Activated CD4-positive, alpha-beta T cell treated with anti-CD3 and anti-CD28 coated beads for 24 hours (primary cell): ENCODE measurements around the gene CDH8.
"Not testable (repeated sequence)": the region's sequence is repeated elsewhere in the genome, so short reads cannot be mapped to it uniquely, and the experiment has no call there.

Experiments used
- DNase-seq, 2 donors: peaks; one replicate each; pipeline ENCODE4 v3.0.0-alpha.2; 2020; ENCODE audit warnings: low read depth in 2 of 2

The CDH8 gene

DNA sequence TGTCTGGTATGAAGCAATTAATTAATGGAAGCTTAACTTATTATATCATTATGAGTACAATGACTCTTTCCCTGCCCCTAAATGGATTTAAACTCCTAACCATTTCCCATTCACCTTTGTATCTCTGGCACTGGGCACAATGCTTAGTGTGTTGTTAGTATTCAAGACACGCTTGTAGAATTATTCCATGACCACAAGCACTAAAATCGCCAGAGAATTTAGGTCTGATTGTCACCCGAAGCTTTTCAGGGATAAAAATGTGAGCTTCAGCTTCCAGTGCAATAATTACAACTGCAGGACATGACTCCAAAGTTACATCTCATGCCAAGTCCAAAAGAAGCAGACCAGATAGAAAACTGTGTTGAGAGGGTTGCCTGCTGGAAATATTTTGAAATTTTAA lies 101.6 kb downstream of the CDH8 start:
- no peak for DNase-seq

DNA sequence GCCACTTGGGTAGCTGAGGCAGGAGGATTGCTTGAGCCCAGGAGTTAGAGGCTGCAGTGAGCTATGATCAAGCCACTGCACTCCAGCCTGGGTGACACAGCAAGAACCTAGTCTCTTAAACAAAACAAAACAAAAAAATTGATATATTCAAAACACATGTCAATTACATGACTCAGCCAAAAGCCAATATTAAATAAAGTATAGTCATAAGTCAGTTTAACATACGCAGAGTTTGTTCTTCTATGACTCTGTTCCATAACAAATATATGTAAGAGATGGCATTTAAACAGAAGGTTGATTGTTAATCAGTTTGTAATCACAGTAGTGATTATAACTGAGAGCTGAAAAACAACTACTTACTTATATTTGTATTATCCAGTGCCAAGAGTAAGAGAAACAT lies 106.5 kb downstream of the CDH8 start:
- no peak for DNase-seq

DNA sequence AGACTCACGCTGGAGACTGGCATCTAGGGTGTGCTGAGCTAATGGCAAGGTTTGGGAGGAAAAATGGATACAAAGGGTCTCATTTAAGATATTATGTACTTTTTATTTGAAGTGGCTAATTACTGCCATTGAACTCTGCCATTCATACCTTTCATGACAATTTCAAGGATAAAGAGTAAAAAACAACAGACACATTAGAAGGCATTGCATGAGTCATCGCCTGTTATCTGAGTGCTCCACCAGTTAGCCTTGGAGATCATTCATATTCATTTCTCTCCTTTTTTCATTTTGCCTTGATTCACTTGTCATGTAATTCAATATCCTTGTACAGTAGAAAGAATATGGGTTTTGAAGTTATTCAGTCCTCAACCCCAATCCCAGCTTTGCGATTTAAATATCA lies 109.5 kb downstream of the CDH8 start:
- no peak for DNase-seq

DNA sequence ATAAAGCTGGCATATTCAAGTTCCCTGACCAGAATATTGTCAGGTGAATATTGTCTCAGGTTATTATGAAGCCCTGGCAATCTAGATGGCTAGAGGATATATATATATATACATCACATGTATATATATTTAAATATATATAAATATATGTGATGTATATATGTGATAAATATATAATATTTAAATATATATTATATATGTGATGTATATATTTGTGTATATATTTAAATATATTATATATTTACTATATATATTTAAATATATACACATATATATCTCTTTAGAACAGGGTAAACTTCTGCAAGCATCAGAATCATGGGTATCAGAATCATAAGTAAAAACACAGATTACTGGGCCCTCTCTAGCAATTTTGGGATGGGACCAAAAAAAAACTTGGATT lies 112.6 kb downstream of the CDH8 start:
- no peak for DNase-seq

DNA sequence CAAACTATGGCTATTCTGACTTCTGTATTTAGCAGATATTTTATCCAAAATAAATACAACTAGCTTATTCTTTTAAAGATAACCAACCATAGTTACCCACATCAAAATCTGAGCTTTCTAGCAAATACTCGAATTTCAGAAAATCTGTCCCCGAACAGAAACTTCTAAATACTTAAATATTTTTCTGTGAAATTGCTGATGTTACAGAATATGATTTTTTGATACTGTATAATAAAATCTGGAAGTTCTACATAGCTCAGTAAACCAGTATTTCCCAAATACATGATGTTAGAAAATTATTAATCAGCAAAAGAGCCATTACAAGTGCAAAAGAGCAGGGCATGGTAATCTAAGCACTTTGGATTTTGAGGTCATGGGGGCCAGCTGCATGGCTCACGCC lies 114.9 kb downstream of the CDH8 start:
- DNase-seq, result no peak

DNA sequence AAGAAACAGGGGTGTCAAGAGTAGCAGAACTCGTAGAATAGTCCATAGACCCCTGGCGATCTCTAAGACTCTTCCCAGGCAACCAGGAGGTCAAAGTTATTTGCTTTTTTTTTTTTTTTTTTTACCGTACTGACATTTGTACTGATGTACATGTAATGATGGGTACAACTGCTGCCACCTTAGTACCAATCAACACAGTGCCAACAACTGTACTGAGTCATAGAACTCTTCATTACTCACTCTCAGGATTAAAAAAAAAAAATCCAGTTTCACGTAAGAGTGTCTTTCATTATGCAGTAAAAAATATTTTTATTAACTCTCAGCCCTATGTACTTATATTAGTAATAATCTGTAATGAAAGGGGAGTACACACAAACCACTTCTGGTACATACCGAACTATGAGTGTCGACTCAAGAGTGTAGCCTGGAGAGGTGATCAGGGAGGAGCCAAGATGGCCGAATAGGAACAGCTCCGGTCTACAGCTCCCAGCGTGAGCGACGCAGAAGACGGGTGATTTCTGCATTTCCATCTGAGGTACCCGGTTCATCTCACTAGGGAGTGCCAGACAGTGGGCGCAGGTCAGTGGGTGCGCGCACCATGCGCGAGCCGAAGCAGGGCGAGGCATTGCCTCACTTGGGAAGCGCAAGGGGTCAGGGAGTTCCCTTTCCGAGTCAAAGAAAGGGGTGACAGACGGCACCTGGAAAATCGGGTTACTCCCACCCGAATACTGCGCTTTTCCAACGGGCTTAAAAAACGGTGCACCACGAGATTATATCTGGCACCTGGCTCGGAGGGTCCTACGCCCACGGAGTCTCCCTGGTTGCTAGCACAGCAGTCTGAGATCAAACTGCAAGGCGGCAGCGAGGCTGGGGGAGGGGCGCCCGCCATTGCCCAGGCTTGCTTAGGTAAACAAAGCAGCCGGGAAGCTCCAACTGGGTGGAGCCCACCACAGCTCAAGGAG lies 118.1 kb downstream of the CDH8 start:
- DNase-seq, result not testable (repeated sequence)

GRCh38 chr16:61915569-61915968 lies 120.7 kb downstream of the CDH8 start:
- no peak for DNase-seq

DNA sequence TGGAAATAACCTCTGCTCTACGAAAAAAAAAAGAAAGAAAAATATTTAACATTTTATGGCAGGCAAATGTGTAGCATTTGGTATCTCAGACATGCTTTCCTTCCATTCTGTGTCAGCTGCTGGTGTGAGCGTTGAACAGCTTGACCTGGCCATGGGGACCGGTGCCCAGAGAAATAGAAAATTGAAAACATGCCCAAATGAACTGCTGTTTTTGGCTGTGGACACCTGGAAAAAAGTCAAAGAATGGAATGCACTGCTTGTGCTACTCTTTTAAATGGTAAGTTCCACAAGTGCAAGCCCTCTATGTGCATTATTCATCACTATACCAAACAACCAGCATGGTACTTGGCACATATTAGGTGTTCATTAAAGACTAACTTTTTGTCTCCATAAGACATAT lies 127.2 kb downstream of the CDH8 start:
- DNase-seq, result no peak

DNA sequence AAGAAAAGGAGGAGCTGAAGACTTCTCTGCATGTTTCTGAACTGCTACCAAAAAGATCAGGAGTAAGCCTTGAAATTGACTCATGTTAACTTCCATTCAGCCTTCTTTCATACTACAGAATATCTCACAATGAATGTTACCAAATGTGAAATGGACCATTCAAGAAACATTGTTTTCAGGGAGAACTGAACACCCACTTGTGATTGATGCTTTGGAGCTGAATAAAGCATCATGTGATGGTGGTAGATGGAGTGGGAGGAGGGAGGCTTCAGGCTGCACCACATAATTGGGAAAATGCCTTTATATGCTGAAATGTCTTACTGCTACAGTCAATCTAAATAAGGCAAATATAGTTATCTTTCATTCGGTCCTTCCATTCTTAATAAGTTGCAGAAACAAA lies 127.8 kb downstream of the CDH8 start:
- DNase-seq, result no peak

DNA sequence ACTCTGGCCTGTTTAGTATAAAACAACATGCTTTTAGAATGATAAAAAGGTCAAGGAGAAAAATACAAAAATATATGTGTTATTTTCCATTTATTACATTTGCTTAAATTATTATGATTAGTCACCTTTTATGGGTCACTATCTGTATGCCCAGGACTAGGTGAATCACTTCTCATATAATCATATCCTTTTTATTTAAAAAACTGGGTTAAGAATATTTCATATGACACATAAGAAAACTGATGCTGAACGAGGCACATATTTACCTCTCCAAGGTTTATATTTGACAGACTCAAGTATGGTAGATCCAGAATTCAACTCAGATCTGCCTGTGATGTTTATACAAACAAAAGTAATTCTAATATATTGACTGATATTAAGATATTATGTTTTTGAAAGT lies 134.5 kb downstream of the CDH8 start:
- no peak for DNase-seq

GRCh38 chr16:61900482-61900881 lies 135.8 kb downstream of the CDH8 start:
- no peak for DNase-seq

DNA sequence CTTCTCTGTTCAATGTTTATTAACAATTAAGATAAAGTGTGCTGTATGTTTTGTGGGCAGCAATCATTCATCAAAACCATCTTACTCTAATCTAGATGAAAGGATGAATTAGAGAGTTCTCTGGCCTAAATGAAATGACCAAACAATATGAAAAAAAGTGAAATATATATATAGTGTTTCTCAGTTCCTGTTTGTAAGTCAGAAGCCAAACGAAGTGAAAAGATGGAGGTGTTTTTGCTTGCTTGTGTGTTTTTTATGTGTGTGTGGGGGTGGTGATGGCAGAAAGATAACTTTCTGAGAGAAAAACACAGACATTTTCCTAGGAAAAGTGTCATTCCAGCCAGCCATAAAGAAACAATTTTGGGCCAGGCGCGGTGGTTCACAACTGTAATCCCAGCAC lies 138.6 kb downstream of the CDH8 start:
- DNase-seq, result no peak

DNA sequence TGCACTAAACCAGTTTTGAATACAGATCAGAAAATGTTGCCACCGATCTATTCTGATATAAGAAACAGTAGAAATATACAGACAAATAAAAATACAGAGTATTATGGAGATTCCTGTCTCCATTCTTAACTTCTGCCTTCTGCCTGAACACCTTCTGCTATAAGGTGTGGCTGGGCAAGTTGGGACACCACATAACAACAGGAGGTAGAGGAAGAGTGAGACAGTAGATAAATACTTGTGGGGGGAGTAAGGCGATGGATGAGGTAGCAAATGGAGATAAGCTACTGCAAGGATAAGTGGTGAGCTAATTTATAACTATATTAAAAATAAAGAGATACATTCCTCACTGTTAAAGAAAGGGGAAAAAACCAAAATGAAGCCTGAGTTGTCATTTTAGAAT lies 143.7 kb downstream of the CDH8 start:
- DNase-seq, result no peak

GRCh38 chr16:61891460-61891859 lies 144.8 kb downstream of the CDH8 start:
- DNase-seq, result no peak

GRCh38 chr16:61890386-61890785 lies 145.9 kb downstream of the CDH8 start:
- DNase-seq, result no peak

DNA sequence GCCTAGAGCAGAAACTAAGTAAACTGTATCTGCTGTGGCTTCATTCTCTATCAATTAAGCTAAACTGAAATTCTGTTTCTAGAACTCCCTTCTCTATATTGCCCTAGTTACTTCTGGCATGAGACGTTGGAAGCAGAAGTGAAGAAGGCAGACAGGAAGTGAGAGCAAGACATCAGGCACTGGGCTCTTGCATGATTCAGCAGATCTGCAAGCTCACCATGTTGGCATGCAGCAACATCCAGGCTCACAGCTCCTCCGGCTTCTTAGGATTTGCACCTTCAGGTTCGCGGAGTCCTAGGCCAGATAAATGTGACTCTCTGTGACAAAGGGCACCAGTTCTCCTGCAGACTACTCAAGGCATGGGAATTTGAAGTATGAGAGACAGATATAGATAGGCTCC lies 148.3 kb downstream of the CDH8 start:
- no peak for DNase-seq

GRCh38 chr16:61885343-61885742 lies 150.9 kb downstream of the CDH8 start:
- DNase-seq, result no peak

GRCh38 chr16:61879306-61879705 lies 156.9 kb downstream of the CDH8 start:
- no peak for DNase-seq

- DNase-seq, result no peak
Observed at GRCh38 chr16:61877436-61877835, 158.8 kb downstream of the CDH8 start.

DNA sequence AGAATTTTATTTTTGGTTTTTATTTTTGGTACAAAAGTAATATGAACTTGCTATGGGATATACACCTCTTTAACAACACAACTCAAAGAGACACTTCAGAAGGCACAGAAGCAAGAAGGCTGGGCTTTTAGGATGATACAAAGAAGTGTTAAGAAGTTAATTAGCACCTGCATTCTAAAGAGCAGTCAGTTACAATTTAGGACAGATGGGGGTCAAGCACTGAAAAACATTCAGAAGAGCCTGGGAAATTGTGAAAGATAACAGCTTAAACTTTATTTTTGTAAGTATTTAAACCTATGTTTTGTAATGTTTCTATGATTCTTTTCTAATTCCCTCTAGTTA lies 163.5 kb downstream of the CDH8 start:
- no peak for DNase-seq

DNA sequence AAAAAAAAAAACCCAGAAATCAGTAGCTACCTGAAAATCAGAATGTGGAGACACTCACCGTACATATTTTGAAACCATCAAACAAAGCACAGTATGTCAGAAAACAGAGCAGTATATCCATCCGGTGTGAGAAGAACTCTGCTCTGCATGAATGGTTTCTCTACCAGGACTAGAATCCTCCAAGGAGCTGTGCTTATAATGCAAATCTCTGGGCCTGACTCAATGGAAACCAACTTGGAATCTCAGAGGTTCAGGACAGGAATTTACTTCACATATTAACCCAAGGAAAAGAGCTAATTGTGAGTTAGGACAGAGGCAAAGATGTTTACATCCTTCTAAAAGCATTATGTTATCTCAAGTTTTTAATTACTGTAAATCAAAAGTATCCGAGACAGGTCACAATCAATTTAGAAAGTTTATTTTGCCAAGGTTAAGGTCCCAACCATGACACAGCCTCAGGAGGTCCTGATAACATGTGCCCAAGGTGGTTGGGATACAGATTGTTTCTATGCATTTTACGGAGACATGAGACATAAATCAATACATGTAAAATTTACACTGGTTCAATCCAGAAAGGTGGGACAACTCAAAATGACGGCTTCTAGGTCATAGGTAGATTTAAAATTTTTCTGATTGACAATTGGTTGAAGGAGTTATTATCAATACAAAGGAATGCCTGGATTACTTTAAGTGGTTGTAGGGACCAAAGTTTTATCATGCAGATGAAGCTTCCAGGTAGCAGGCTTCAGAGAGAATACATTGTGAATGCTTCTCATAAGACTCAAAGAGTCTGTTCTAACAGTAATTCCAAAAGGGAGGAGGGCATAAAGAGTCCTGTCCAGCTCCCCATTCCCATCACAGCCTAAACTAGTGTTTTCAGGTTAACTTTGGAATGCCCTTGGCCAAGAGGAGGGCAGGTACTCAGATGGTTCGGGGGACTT lies 164.1 kb downstream of the CDH8 start:
- no peak for DNase-seq

DNA sequence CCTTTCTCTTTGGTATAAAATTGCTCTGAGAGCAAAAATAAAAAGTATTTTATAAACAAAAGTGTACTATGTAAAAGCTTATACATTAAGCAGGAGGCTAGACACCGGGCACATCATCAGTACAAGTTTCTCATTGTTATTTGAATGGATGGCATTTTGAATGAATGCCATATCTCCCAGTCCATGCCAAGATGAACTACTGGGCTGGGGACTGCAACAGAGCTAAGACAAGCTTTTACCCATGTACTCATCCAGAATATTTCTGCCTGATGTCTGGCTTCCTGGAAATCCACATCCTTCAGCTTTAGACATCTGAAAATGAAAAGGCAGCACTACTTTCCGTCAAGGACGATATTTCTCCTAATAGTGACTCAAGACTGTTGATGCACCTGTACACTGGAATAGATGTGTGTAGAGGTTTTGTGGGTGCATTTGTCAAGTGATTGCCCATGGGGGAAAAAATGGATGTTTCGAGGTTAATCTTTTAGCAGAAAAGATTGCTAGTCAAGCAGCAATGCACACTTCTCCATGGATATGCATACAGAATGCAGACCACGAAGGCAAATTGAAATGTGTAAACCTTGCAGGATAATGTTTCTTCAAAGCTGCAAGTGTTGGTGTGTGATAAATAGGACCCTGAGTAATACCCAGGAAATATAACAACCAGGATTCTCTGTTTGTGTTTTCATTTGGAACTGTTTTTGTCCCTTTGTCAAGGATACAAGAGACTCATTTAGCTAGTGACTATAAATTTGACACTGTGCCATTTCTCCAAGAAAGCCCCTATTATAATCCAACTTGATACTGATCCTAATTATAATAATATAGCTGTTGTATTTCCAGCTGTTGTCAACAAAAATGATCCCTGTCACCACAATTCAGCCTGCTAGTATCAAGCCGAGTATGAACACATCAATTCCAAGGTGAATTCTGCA lies 173.8 kb downstream of the CDH8 start:
- no peak for DNase-seq
